GM12878 (cell line): ENCODE results near the gene DCAF15.

Experiments
- EP300 ChIP-seq, 2 experiments: fragments of 150-350 bp in 1 of 2; IDR thresholded peaks; 2 replicates each; pipeline ENCODE4 v1.6.1; 2011 to 2012; ENCODE audit warnings: low read depth in 2 of 2, low read length in 2 of 2, borderline replicate concordance in 1 of 2, improper control_type of control experiment in 1 of 2, inconsistent platforms in 1 of 2; ENCODE audit not compliant: control insufficient read depth in 1 of 2
- ESRRA ChIP-seq: IDR thresholded peaks from 2 replicates; pipeline ENCODE4 v1.6.1; 2012; ENCODE audit warnings: mild to moderate bottlenecking, low read length, improper control_type of control experiment
- NFIC ChIP-seq: IDR thresholded peaks from 2 replicates; pipeline ENCODE4 v1.6.1; 2012; ENCODE audit warnings: low read depth, mild to moderate bottlenecking, inconsistent platforms, low read length, moderate library complexity
- TAF1 ChIP-seq: IDR thresholded peaks from 2 replicates; pipeline ENCODE4 v1.6.1; 2011; ENCODE audit warnings: mild to moderate bottlenecking, low read depth, low read length, borderline replicate concordance
- TF ChIP-seq, protein P1 (sequence below), 3 experiments: IDR thresholded peaks in 2 of 3; conservative IDR thresholded peaks in 1 of 3; 2 replicates each; pipeline ENCODE4 v1.5.1; 2011; ENCODE audit warnings: low read depth in 3 of 3, low read length in 3 of 3, mild to moderate bottlenecking in 3 of 3, control low read depth in 2 of 3, moderate library complexity in 2 of 3, inconsistent platforms in 1 of 3, mixed read lengths in 1 of 3; ENCODE audit not compliant: control insufficient read depth in 2 of 3, insufficient read depth in 1 of 3; ENCODE audit errors: extremely low read depth in 1 of 3
- TF ChIP-seq, protein P2 (sequence below): IDR thresholded peaks from 2 replicates; pipeline ENCODE4 v1.6.1; 2011; ENCODE audit warnings: borderline replicate concordance, low read depth, mild to moderate bottlenecking, moderate library complexity, low read length; ENCODE audit not compliant: insufficient read depth, poor library complexity, severe bottlenecking

DNA sequence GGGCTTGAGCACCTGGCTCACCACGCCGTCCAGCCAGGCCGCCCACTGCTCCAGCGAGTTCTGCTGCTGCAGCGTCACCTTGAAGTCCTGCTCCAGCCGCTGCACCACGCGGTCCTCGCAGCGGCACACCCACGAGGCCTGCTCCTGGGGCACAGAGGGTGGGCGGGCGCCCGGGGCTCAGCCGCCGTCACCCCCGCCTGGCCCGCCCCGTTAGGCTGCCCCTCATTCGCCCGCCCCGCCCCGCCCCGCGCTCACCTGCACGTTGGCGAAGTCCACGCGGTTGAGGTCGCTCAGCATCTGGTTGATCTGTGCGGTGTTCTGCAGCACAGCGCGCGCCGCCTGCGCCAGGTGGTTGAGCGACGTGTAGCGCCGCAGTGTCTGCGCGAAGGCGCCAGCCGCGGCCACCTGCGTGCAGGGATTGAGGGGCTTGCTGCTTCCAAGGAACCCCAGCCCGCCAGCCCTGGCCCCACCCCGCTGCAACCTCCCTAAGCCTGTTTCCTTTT is 11.3 kb downstream of the DCAF15 start:
- TF ChIP-seq, protein P1, sequence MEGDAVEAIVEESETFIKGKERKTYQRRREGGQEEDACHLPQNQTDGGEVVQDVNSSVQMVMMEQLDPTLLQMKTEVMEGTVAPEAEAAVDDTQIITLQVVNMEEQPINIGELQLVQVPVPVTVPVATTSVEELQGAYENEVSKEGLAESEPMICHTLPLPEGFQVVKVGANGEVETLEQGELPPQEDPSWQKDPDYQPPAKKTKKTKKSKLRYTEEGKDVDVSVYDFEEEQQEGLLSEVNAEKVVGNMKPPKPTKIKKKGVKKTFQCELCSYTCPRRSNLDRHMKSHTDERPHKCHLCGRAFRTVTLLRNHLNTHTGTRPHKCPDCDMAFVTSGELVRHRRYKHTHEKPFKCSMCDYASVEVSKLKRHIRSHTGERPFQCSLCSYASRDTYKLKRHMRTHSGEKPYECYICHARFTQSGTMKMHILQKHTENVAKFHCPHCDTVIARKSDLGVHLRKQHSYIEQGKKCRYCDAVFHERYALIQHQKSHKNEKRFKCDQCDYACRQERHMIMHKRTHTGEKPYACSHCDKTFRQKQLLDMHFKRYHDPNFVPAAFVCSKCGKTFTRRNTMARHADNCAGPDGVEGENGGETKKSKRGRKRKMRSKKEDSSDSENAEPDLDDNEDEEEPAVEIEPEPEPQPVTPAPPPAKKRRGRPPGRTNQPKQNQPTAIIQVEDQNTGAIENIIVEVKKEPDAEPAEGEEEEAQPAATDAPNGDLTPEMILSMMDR (IDR thresholded peaks at IDR 0.05 in 2 of 3, conservative IDR thresholded peaks at IDR 0.05 in 1 of 3; ENCODE audit: control insufficient read depth in 2 of 3, extremely low read depth in 1 of 3, insufficient read depth in 1 of 3, low read depth in 3 of 3, low read length in 3 of 3): no peak
- TF ChIP-seq NFIC: no peak
- no peak for TF ChIP-seq TAF1
- no peak for TF ChIP-seq ESRRA
- no peak for TF ChIP-seq EP300 (IDR thresholded peaks at IDR 0.05; ENCODE audit: borderline replicate concordance in 1 of 2, control insufficient read depth in 1 of 2, low read depth in 2 of 2, low read length in 2 of 2)
- TF ChIP-seq, protein P2, sequence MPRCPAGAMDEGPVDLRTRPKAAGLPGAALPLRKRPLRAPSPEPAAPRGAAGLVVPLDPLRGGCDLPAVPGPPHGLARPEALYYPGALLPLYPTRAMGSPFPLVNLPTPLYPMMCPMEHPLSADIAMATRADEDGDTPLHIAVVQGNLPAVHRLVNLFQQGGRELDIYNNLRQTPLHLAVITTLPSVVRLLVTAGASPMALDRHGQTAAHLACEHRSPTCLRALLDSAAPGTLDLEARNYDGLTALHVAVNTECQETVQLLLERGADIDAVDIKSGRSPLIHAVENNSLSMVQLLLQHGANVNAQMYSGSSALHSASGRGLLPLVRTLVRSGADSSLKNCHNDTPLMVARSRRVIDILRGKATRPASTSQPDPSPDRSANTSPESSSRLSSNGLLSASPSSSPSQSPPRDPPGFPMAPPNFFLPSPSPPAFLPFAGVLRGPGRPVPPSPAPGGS: peak; percentile 83
